Gastroesophageal sphincter (tissue), 3 donors: Measurements from ENCODE around the gene TBC1D4.

Experiments
- CTCF ChIP-seq, 4 experiments: fragments of 200-600 bp in 2 of 4; fragments of 450-650 bp in 2 of 4; sonication (generic) in 1 of 4; IDR thresholded peaks; one replicate each; pipeline ENCODE4 v1.5.1; 2017 to 2019; ENCODE audit warnings: antibody characterized with exemption in 4 of 4, mild to moderate bottlenecking in 2 of 4, moderate library complexity in 2 of 4
- POLR2A ChIP-seq, 2 donors: fragments of 450-650 bp; IDR thresholded peaks; one replicate each; pipeline ENCODE4 v1.6.1; 2017; ENCODE audit warnings: antibody characterized with exemption in 2 of 2, mild to moderate bottlenecking in 2 of 2, moderate library complexity in 1 of 2

GRCh38 chr13:75255147-75255546, 226.8 kb downstream of the TBC1D4 start:
- TF ChIP-seq POLR2A (IDR thresholded peaks at IDR 0.05) (no peak), CTCF (IDR thresholded peaks at IDR 0.05) (no peak)
